Kidney (tissue), 14 donors: ENCODE data around the gene TOGARAM1. TPM values are rescaled to one million over a fixed set of nuclear protein-coding genes. Genes with fewer than 3 reads are reported as not detected.

Source experiments
- DNase-seq, 5 donors: peaks; one replicate each; pipeline ENCODE4 v3.0.0-alpha.2; 2013 to 2020
- FAIRE-seq: peaks from 2 replicates; lab custom pipeline; 2012; peaks lifted over from hg19 to GRCh38; lab: Jason Lieb, UNC
- H3K27ac ChIP-seq, 2 donors: one replicate each; pipeline ENCODE4 v1.7.0; 2013; ENCODE audit warnings: low read depth in 2 of 2, low read length in 2 of 2, inconsistent platforms in 1 of 2
- H3K27me3 ChIP-seq: one replicate; pipeline ENCODE4 v1.7.1; 2013; ENCODE audit warnings: low read length, inconsistent platforms; ENCODE audit not compliant: control insufficient read depth, insufficient read depth
- H3K36me3 ChIP-seq, 3 donors: one replicate each; pipeline versions ENCODE4 v1.7.0 to v1.7.1; 2013; ENCODE audit warnings: low read length in 3 of 3, control low read depth in 1 of 3, inconsistent platforms in 1 of 3; ENCODE audit not compliant: insufficient read depth in 3 of 3, control insufficient read depth in 2 of 3
- H3K4me1 ChIP-seq, 3 donors: one replicate each; pipeline versions ENCODE4 v1.7.0 to v1.7.1; 2013; ENCODE audit warnings: low read length in 3 of 3, inconsistent platforms in 1 of 3, low read depth in 1 of 3; ENCODE audit not compliant: control insufficient read depth in 2 of 3, insufficient read depth in 2 of 3
- H3K4me3 ChIP-seq, 3 donors: one replicate each; pipeline versions ENCODE4 v1.7.0 to v1.8.1; 2013; ENCODE audit warnings: low read length in 3 of 3, control low read depth in 1 of 3, inconsistent platforms in 1 of 3
- H3K9ac ChIP-seq, 3 donors: one replicate each; pipeline versions ENCODE4 v1.7.0 to v1.7.1; 2013; ENCODE audit warnings: low read length in 3 of 3, control low read depth in 1 of 3, inconsistent platforms in 1 of 3
- H3K9me3 ChIP-seq, 3 donors: one replicate each; pipeline versions ENCODE4 v1.7.0 to v1.7.1; 2013; ENCODE audit warnings: low read length in 3 of 3, control low read depth in 1 of 3, inconsistent platforms in 1 of 3; ENCODE audit not compliant: control insufficient read depth in 2 of 3, insufficient read depth in 1 of 3
- CTCF ChIP-seq: IDR thresholded peaks from 3 replicates; pipeline ENCODE4 v1.5.1; 2012; ENCODE audit warnings: mild to moderate bottlenecking, moderate library complexity, borderline replicate concordance; ENCODE audit not compliant: insufficient read depth; ENCODE audit errors: extremely low read depth
- intact Hi-C: fragments of 100-400 bp; cut with DNase I; formaldehyde crosslinking; loops from one replicate; pipeline ENCODE4 v1.11.1; 2022
- polyA plus RNA-seq: library from polyadenylated mRNA; stranded (reverse); fragments of 350-450 nt; fragmentation: Illumina TruSeq; extraction: RNeasy Lipid Tissue Mini Kit (QIAGEN cat#74804); gene quantifications from one replicate; pipeline ENCODE4 v1.2.3, GENCODE V29; 2014; ENCODE audit warnings: low read depth, low replicate concordance; ENCODE audit not compliant: insufficient read depth
- total RNA-seq: library from RNA; stranded (reverse); fragmentation: NEBNext Ultra II Directional; extraction: Animal tissue kit (Norgen Biotek cat#: 25700); gene quantifications from one replicate; pipeline ENCODE4 v1.2.1, GENCODE V29; 2021
- donor health status: control.
- donor health status: control.
- donor health status: control.
- donor health status: control.
- donor health status: control.
- donor health status: DM: yes; HTN: yes; CAD: no.
- donor health status: Normal renal cell carcinoma (clear cell type).

The TOGARAM1 gene
- total and polyA plus RNA-seq, 2 donors from 2014 or later: 9.5 to 25.6 TPM

DNA sequence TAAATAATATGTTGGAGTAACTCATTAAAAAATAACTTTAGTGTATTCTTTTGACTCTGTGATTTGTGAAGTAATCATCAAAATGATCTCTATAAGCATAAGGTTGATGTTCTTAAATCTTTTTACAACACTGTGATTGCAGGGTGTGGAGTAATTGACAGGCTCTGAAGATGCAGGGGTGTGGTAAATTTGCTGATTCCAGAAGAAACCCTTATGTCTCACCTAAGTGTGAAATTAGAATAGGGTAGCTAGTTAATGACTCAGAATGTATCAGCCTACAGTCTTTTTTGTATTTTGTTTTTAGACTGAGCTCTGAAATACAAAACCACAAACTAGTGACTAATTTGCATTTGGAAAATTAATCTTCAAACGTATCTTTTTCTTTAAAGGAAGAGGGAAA is 127.8 kb downstream of the TOGARAM1 start:
- no peaks in the 10 kb centered on the region for H3K36me3 ChIP-seq
- no peaks in the 10 kb centered on the region for H3K9me3 ChIP-seq
- no peak for DNase-seq
- H3K4me1 ChIP-seq: peaks cover 0 to 15% (median 4%) of the 10 kb centered on the region in 3 donors
- TF ChIP-seq CTCF: no peak
- no peak overlapping the region for H3K27ac ChIP-seq
- FAIRE-seq: no peak
- H3K27me3 ChIP-seq: no peaks in the 10 kb centered on the region
- H3K4me3 ChIP-seq: no peak overlapping the region
- intact Hi-C loops: no loop called here
- H3K9ac ChIP-seq: no peak overlapping the region

- Histone ChIP-seq H3K4me1 (no peaks in the 10 kb centered on the region), H3K4me3 (no peak overlapping the region), H3K9ac (no peak overlapping the region), H3K9me3 (no peaks in the 10 kb centered on the region), H3K27me3 (no peaks in the 10 kb centered on the region), H3K36me3 (peaks cover 0 to 7% (median 0%) of the 10 kb centered on the region in 3 donors), H3K27ac (no peak overlapping the region)
- no peak for TF ChIP-seq CTCF
- no peak for FAIRE-seq
- intact Hi-C loops: no loop called here
- DNase-seq: no peak
These were observed 129.7 kb downstream of the TOGARAM1 start for GRCh38 chr14:45091710-45092109.

GRCh38 chr14:45094275-45094674 is 132.3 kb downstream of the TOGARAM1 start:
- TF ChIP-seq CTCF: no peak
- Histone ChIP-seq H3K9ac (no peak overlapping the region), H3K9me3 (no peaks in the 10 kb centered on the region), H3K27me3 (no peaks in the 10 kb centered on the region), H3K36me3 (peaks cover 0 to 20% (median 5%) of the 10 kb centered on the region in 3 donors), H3K4me1 (no peaks in the 10 kb centered on the region), H3K27ac (no peak overlapping the region), H3K4me3 (no peak overlapping the region)
- intact Hi-C loops: no loop called here
- FAIRE-seq (no peak), DNase-seq (no peak)

- no peak for FAIRE-seq
- DNase-seq: no peak
- H3K4me1 ChIP-seq: no peaks in the 10 kb centered on the region
- no peak for TF ChIP-seq CTCF
- no peaks in the 10 kb centered on the region for H3K27me3 ChIP-seq
- H3K4me3 ChIP-seq: no peak overlapping the region
- peaks cover 0 to 20% (median 5%) of the 10 kb centered on the region in 3 donors for H3K36me3 ChIP-seq
- no peak overlapping the region for H3K27ac ChIP-seq
- intact Hi-C loops: no loop called here
- H3K9ac ChIP-seq: no peak overlapping the region
- no peaks in the 10 kb centered on the region for H3K9me3 ChIP-seq
These were observed 133.2 kb downstream of the TOGARAM1 start for GRCh38 chr14:45095143-45095542.
